ENCODE data around the gene DIAPH1.

GRCh38 chr5:141524604-141525597, 93.9 kb downstream of the DIAPH1 start:
- TF ChIP-seq, protein P1, sequence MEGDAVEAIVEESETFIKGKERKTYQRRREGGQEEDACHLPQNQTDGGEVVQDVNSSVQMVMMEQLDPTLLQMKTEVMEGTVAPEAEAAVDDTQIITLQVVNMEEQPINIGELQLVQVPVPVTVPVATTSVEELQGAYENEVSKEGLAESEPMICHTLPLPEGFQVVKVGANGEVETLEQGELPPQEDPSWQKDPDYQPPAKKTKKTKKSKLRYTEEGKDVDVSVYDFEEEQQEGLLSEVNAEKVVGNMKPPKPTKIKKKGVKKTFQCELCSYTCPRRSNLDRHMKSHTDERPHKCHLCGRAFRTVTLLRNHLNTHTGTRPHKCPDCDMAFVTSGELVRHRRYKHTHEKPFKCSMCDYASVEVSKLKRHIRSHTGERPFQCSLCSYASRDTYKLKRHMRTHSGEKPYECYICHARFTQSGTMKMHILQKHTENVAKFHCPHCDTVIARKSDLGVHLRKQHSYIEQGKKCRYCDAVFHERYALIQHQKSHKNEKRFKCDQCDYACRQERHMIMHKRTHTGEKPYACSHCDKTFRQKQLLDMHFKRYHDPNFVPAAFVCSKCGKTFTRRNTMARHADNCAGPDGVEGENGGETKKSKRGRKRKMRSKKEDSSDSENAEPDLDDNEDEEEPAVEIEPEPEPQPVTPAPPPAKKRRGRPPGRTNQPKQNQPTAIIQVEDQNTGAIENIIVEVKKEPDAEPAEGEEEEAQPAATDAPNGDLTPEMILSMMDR (IDR thresholded peaks at IDR 0.05) = peak; percentile 100
- TF ChIP-seq EZH2 (IDR thresholded peaks at IDR 0.05) (no peak), EZH2phosphoT487 (IDR thresholded peaks at IDR 0.05) (no peak)

Measured in neural progenitor cell (in vitro differentiated cells).